Sigmoid colon (tissue), 7 donors: ENCODE results near the gene ZNF232. TPM values are rescaled to one million over a fixed set of nuclear protein-coding genes. Genes with fewer than 3 reads are reported as not detected.
"Not testable (repeated sequence)": the region's sequence is repeated elsewhere in the genome, so short reads cannot be mapped to it uniquely, and the experiment has no call there.

Source experiments
- DNase-seq: peaks from one replicate; pipeline ENCODE4 v3.0.0-alpha.2; 2019
- H3K27ac ChIP-seq, 4 donors: fragments of 200-600 bp; sonication (generic); one replicate each; pipeline ENCODE4 v1.5.1; 2016 to 2019; ENCODE audit warnings: mild to moderate bottlenecking in 1 of 4
- H3K27me3 ChIP-seq, 3 donors: fragments of 200-600 bp; sonication (generic); one replicate each; pipeline ENCODE4 v1.5.1; 2019; ENCODE audit warnings: mild to moderate bottlenecking in 1 of 3
- H3K36me3 ChIP-seq, 4 donors: fragments of 200-600 bp; sonication (generic); one replicate each; pipeline ENCODE4 v1.5.1; 2016 to 2019
- H3K4me1 ChIP-seq, 4 donors: fragments of 200-600 bp; sonication (generic); one replicate each; pipeline ENCODE4 v1.5.1; 2017 to 2019
- H3K4me3 ChIP-seq, 4 donors: fragments of 200-600 bp; sonication (generic); one replicate each; pipeline ENCODE4 v1.5.1; 2017 to 2019; ENCODE audit warnings: mild to moderate bottlenecking in 2 of 4, moderate library complexity in 1 of 4
- H3K9me3 ChIP-seq, 4 donors: fragments of 200-600 bp in 3 of 4; sonication (generic) in 3 of 4; one replicate each; pipeline versions ENCODE4 v1.5.1 to v1.6.1; 2013 to 2019
- EP300 ChIP-seq, 4 donors: sonication (generic); formaldehyde crosslinking; IDR thresholded peaks; one replicate each; pipeline ENCODE4 v1.6.1; 2017; ENCODE audit warnings: antibody characterized with exemption in 4 of 4
- POLR2A ChIP-seq, 2 donors: fragments of 450-650 bp; IDR thresholded peaks; one replicate each; pipeline ENCODE4 v1.6.1; 2016; ENCODE audit warnings: antibody characterized with exemption in 2 of 2, mild to moderate bottlenecking in 2 of 2, moderate library complexity in 2 of 2
- POLR2AphosphoS5 ChIP-seq, 4 donors: sonication (generic); formaldehyde crosslinking; IDR thresholded peaks; one replicate each; pipeline ENCODE4 v1.6.1; 2017; ENCODE audit warnings: antibody characterized with exemption in 4 of 4
- WGBS, 2 donors: extraction: QIAGEN DNeasy Blood & Tissue Kit; methylation state at CpG; one replicate each; pipeline ENCODE4 v1.1.7; 2013; 5-methylcytosine and 5-hydroxymethylcytosine counted together
- intact Hi-C: fragments of 100-400 bp; cut with DNase I; formaldehyde crosslinking; loops from one replicate; pipeline ENCODE4 v1.15.1; 2023
- polyA plus RNA-seq, 3 donors: library from polyadenylated mRNA; stranded (reverse); fragments of 200-250 nt; gene quantifications; one replicate each; pipeline ENCODE4 v1.2.3, GENCODE V29; 2013
- total RNA-seq, 4 donors: library from RNA; depleted of rRNA; stranded (reverse); fragments of >200 nt; gene quantifications; one replicate each; pipeline ENCODE4 v1.1.0, GENCODE V29; 2016
- TF ChIP-seq, protein P1 (sequence below), 4 experiments: fragments of 450-650 bp in 3 of 4; fragments of 200-600 bp in 1 of 4; IDR thresholded peaks; one replicate each; pipeline ENCODE4 v1.5.1; 2016 to 2019; ENCODE audit warnings: antibody characterized with exemption in 4 of 4, mild to moderate bottlenecking in 3 of 4, moderate library complexity in 2 of 4
- donor health status: healthy with polysubstance abuse.
- donor health status: Bipolar disorder and iron deficiency.
- donor health status: healthy.

ZNF232 gene
- total and polyA plus RNA-seq, 7 donors, result 4.8 to 15.3 (median 8.7) TPM

DNA sequence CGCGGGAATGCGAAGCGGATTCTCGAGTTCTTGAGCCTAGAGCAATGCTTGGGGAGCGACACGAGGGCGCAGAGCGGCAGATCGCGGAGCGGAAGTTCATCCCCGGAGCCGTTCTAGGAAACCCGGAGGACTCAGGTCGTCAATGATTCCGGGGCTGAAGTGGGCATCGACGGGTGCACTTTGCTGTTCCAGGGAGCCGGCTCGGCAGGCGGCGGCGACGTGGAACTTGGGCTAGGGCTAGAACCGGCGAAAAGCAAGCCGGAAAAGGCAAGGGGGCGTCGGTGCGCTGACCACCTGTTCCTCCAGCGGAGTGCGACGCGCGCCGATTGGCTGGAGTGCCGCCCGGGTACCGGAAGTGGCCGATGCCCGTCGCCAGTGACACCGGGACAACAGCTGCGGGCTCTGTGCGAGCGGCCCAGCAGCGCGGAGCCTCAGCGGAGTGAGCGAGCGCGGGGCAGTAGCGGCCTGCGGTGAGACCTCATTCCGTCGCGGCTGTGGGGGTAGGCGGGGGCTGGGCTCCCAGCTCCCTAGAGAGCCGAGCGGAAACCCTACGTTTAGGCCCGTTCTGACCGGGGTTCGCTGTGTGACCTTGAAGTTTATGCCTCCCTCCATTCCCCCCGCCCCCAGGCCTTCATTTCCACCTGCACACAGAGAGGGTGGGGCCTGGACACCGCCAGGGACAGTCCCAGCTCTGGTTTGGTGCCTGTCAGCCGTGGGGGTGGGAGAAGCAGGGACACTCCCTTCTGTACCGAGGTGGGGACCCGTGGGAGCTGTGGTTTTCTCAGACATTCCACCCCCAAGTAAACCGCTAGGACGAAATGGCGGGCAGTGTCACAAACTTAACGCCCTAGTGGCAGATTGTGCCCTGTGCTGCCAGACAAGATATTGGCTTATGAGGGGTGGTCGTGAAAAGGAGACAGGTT, 33.3 kb downstream of the ZNF232 start, which contains the start of gene ZFP3:
Gene ZFP3, plus strand, starts transcription at position 362 of the 923 bp plus-strand sequence. CDS start 13,038 bp downstream, outside the sequence.
- 1% methylated on average over 75 of the region's 75 CpGs for WGBS, 2 donors
- Histone ChIP-seq H3K36me3 (peaks cover 0 to 6% (median 0%) of the 10 kb centered on the region in 4 donors), H3K27me3 (no peaks in the 10 kb centered on the region), H3K4me1 (peaks cover 0 to 22% (median 14%) of the 10 kb centered on the region in 4 donors), H3K4me3 (peak within 1 kb of the TSS; percentile 72 to 92 (median 85)), H3K27ac (peak within 1 kb of the TSS; percentile 80 to 86 (median 85)), H3K9me3 (peaks cover 0 to 5% (median 0%) of the 10 kb centered on the region in 4 donors)
- intact Hi-C loops, result loop anchor here (2.0 to 5.0 kb wide), 3 partner anchors 18 to 114 kb away; partner anchors contain the start of genes ZNF232 and ZNF594
- TF ChIP-seq, protein P1, sequence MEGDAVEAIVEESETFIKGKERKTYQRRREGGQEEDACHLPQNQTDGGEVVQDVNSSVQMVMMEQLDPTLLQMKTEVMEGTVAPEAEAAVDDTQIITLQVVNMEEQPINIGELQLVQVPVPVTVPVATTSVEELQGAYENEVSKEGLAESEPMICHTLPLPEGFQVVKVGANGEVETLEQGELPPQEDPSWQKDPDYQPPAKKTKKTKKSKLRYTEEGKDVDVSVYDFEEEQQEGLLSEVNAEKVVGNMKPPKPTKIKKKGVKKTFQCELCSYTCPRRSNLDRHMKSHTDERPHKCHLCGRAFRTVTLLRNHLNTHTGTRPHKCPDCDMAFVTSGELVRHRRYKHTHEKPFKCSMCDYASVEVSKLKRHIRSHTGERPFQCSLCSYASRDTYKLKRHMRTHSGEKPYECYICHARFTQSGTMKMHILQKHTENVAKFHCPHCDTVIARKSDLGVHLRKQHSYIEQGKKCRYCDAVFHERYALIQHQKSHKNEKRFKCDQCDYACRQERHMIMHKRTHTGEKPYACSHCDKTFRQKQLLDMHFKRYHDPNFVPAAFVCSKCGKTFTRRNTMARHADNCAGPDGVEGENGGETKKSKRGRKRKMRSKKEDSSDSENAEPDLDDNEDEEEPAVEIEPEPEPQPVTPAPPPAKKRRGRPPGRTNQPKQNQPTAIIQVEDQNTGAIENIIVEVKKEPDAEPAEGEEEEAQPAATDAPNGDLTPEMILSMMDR (IDR thresholded peaks at IDR 0.05), result peak in 1 of 4 experiments; percentile 16
- TF ChIP-seq EP300 (IDR thresholded peaks at IDR 0.05) (no peak), POLR2A (IDR thresholded peaks at IDR 0.05) (peak; percentile 45 to 47), POLR2AphosphoS5 (IDR thresholded peaks at IDR 0.05) (peak; percentile 50 to 86 (median 65))
- DNase-seq, result peak; percentile 91

DNA sequence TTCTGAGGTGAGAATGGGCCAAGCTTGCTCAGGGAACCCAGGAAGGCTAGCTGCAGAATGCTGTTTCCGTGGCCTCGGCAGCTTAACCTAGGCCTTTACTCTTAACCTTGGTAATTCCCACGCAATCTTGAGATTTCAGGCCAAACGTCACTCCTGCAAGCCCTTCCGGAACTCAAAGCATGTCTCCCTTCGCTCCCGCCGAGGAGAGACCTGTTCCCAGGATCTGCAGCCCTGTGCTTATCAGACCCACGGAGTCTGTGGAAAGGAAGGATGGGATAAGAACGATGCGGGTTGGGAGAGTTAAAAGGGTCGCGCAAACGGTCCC, 33.9 kb downstream of the ZNF232 start:
- peaks cover 0 to 5% (median 0%) of the 10 kb centered on the region in 4 donors for H3K9me3 ChIP-seq
- peaks cover 0 to 22% (median 14%) of the 10 kb centered on the region in 4 donors for H3K4me1 ChIP-seq
- no peaks in the 10 kb centered on the region for H3K27me3 ChIP-seq
- H3K36me3 ChIP-seq, result no peaks in the 10 kb centered on the region
- H3K27ac ChIP-seq, result peak overlapping the region; percentile 80 to 86 (median 85)
- no peak for DNase-seq
- TF ChIP-seq POLR2AphosphoS5 (IDR thresholded peaks at IDR 0.05) (no peak), POLR2A (IDR thresholded peaks at IDR 0.05) (no peak), EP300 (IDR thresholded peaks at IDR 0.05) (no peak)
- TF ChIP-seq, protein P1 (IDR thresholded peaks at IDR 0.05), result no peak
- peak overlapping the region; percentile 72 to 92 (median 85) for H3K4me3 ChIP-seq
- 27 to 37% methylated on average over 14 of the region's 14 CpGs for WGBS, 2 donors
- intact Hi-C loops, result loop anchor here (2.0 to 5.0 kb wide), 3 partner anchors 19 to 115 kb away; partner anchors contain the start of genes ZNF232 and ZNF594

DNA sequence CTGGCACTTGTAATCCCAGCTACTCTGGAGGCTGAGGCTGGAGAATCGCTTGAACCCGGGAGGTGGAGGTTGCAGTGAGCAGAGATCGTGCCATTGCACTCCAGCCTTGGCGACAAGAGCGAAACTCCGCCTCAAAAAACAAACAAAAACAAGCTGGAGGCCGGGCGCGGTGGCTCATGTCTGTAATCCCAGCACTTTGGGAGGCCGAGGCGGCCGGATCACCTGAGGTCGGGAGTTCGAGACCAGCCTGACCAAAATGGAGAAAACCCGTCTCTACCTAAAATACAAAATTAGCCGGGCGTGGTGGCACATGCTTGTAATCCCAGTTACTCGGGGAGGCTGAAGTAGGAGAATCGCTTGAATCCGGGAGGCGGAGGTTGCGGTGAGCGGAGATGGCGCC, 34.4 kb downstream of the ZNF232 start:
- H3K27me3 ChIP-seq, H3K36me3 ChIP-seq, H3K9me3 ChIP-seq, DNase-seq: not testable (repeated sequence)
- peak overlapping the region; percentile 80 to 86 (median 85) for H3K27ac ChIP-seq
- intact Hi-C loops, result loop anchor here (5.0 kb wide), 2 partner anchors 35 to 115 kb away; partner anchors contain the start of genes ZNF232 and ZNF594
- peaks cover 0 to 22% (median 14%) of the 10 kb centered on the region in 4 donors for H3K4me1 ChIP-seq
- WGBS, 2 donors, result 97 to 98% methylated on average over 24 of the region's 24 CpGs
- H3K4me3 ChIP-seq, result peak overlapping the region; percentile 72 to 92 (median 85)

DNA sequence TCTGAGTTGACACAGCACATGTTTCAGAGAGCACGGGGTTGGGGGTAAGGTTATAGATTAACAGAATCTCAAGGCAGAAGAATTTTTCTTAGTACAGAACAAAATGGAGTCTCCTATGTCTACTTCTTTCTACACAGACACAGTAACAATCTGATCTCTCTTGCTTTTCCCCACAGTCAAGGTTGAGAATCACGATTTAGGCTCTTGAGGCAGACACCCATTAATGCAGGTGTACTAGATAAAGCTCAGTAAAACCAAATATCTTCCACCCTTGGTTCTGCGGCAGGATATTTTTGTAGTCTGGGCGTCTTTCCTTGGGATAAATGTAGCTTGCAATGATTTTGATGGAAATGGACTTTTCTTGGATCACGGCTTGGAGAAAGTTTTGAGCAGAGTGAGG, 36.2 kb downstream of the ZNF232 start:
- H3K9me3 ChIP-seq, H3K36me3 ChIP-seq, H3K4me3 ChIP-seq, H3K27ac ChIP-seq, H3K27me3 ChIP-seq, DNase-seq: not testable (repeated sequence)
- intact Hi-C loops, result loop anchor here (5.0 kb wide), 2 partner anchors 37 to 117 kb away; partner anchors contain the start of genes ZNF232 and ZNF594
- H3K4me1 ChIP-seq, result peaks cover 0 to 22% (median 14%) of the 10 kb centered on the region in 4 donors
- 91 to 92% methylated on average over 4 of the region's 5 CpGs for WGBS, 2 donors

DNA sequence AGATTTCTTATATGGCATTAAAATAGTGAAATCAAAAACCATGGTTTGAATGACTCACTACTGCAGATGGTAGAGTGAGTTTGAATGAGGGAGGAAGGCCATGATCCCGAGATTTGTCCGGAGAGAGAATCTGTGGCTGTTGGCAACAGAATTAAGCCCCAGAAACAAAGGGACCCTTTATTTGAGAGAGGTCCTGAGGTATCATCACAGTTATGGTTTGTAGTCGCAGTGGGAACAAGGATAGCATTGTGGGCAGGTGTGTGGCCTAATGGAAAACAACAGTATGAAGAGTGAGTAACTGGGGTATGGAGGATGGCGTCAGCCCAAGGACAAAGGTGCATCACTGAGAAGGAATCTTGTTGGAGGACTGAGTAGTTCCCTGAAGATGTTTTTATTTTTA, 42.0 kb downstream of the ZNF232 start:
- 78 to 85% methylated on average over 4 of the region's 4 CpGs for WGBS, 2 donors
- intact Hi-C loops, result no loop called here
- H3K27ac ChIP-seq, result no peak overlapping the region

More for the DNA sequence above, 42.0 kb downstream of the ZNF232 start:
- H3K9me3 ChIP-seq, result no peaks in the 10 kb centered on the region
- no peak for DNase-seq
- no peaks in the 10 kb centered on the region for H3K36me3 ChIP-seq
- TF ChIP-seq POLR2AphosphoS5 (IDR thresholded peaks at IDR 0.05) (no peak), EP300 (IDR thresholded peaks at IDR 0.05) (no peak), POLR2A (IDR thresholded peaks at IDR 0.05) (no peak)
- TF ChIP-seq, protein P1 (IDR thresholded peaks at IDR 0.05), result no peak
- no peak overlapping the region for H3K4me3 ChIP-seq
- H3K4me1 ChIP-seq, result no peaks in the 10 kb centered on the region
- no peaks in the 10 kb centered on the region for H3K27me3 ChIP-seq
